NB4 (cell line): Measurements from ENCODE around the gene SLCO2B1.

Experiments
- DNase-seq: peaks from one replicate; pipeline ENCODE4 v3.0.0; 2010; ENCODE audit warnings: low read depth
- H3K4me3 ChIP-seq: one replicate; pipeline ENCODE4 v1.5.1; 2011; ENCODE audit warnings: mild to moderate bottlenecking, low read depth, low read length, moderate library complexity
- MYC ChIP-seq: IDR thresholded peaks from 2 replicates; pipeline ENCODE4 v1.6.1; 2011; ENCODE audit warnings: low read depth, low read length
- POLR2A ChIP-seq: IDR thresholded peaks from 2 replicates; pipeline ENCODE4 v1.6.1; 2011; ENCODE audit warnings: mild to moderate bottlenecking; ENCODE audit not compliant: insufficient read length; ENCODE audit errors: extremely low read depth
- TF ChIP-seq, protein P1 (sequence below): IDR thresholded peaks from 2 replicates; pipeline ENCODE4 v1.6.1; 2011; ENCODE audit warnings: low read depth, low read length
- TF ChIP-seq, protein P2 (sequence below): IDR thresholded peaks from one replicate; pipeline ENCODE4 v1.5.1; 2012; ENCODE audit warnings: low read depth, low read length

Gene SLCO2B1

DNA sequence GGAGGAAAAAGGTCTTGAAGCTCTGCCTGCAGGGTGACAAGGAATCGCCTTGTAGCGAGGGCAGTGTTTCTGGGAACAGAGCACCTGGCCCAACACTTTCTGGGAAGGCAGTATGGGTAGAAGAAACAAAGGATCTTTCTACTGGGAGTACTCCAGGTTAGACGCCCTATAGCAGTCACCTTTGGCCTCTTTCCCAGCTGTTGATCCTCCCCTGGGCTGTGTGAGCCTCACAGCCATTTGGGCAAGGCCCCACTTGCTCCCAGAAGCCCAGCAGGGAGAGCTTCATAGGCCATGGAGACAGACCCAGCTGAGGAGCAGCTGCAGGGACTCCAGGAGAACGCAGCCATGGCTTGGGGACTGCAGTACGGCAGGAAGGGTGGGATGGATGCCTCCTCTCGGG, 1.2 kb downstream of the SLCO2B1 start:
- TF ChIP-seq, protein P1, sequence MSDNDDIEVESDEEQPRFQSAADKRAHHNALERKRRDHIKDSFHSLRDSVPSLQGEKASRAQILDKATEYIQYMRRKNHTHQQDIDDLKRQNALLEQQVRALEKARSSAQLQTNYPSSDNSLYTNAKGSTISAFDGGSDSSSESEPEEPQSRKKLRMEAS = no peak
- TF ChIP-seq, protein P2, sequence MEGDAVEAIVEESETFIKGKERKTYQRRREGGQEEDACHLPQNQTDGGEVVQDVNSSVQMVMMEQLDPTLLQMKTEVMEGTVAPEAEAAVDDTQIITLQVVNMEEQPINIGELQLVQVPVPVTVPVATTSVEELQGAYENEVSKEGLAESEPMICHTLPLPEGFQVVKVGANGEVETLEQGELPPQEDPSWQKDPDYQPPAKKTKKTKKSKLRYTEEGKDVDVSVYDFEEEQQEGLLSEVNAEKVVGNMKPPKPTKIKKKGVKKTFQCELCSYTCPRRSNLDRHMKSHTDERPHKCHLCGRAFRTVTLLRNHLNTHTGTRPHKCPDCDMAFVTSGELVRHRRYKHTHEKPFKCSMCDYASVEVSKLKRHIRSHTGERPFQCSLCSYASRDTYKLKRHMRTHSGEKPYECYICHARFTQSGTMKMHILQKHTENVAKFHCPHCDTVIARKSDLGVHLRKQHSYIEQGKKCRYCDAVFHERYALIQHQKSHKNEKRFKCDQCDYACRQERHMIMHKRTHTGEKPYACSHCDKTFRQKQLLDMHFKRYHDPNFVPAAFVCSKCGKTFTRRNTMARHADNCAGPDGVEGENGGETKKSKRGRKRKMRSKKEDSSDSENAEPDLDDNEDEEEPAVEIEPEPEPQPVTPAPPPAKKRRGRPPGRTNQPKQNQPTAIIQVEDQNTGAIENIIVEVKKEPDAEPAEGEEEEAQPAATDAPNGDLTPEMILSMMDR = no peak
- no peak for TF ChIP-seq MYC
- TF ChIP-seq POLR2A = no peak
- DNase-seq = no peak
- H3K4me3 ChIP-seq = no peak overlapping the region

DNA sequence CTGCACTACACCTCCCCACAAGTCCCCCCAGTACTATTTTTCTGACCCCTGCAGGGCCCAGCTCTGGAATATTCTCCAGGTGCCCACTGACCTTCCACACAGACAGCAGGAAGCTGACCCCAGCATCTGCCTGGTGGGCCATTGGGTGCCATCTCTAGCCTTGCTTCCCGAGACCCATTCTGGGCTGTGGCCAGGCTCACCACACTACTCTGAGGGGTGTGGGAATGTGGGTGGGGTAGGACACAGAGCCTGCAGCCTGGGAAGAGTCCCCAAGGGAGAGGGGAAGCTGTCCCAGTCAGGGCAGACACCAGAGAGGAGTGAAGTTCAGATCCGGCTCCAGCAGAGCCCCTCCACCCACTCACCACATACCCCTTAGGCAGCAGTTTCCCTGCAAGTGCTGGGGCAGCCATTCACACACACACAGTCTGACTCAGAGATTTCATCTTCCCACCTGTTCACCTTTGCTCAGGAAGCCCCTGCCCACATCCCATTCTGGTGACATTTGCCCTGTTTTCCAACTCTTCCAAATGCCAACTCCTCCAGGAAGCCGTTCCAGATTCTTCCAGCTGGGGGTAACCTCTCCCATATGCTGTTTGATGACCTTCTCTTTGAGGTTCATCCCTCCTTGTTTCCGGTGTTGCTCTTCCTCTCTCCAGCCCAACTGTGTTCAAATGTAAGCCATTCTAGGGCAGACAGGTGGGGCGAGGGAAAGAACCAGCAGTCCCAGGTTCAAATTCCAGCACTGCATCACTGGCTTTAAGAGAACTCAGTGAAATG, 1.9 kb downstream of the SLCO2B1 start:
- H3K4me3 ChIP-seq = no peak overlapping the region
- DNase-seq = no peak
- TF ChIP-seq, protein P1 = no peak
- TF ChIP-seq POLR2A = no peak
- TF ChIP-seq, protein P2 = no peak
- no peak for TF ChIP-seq MYC

DNA sequence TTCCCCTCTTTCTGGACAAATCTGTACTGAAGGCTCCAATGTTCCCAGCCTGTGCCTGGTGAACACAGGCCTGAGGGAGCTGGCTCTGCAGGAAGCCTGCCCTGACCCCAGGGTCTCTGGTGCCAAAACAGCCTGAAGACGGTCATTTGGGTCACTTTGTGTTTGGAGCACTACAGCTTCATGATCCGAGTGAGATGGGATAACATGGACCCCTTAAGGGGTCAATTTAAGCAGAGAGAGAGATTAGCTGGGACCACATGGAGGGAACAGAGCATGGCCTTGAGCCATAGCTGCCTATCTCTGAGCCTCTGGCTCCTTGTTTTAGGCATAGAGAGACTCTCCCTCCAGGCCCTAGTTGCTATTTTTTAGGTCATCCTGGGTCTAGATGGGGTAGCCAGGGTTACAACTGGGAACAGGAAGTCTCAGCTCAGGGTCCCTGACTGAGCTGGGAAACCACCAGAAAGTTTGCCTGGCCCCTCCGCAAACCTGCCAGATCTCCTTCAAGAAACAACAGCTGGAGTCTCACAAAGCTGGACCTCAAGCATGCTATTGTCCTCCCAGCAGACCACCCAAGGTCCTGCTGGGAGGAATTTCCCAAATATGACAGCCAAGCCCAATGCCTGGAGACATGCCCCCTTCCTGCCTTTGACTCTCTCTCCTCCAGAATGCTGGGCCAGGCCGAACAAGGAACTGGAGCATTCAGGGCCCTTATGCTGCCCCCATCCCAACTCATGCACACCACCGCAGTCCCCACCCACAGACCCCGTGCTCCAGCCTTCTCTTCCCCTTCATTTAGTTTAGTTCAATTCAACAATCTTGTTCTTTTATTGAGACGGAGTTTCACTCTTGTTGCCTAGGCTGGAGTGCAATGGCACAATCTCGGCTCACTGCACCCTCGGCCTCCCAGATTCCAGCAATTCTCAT, 4.0 kb downstream of the SLCO2B1 start:
- H3K4me3 ChIP-seq = no peak overlapping the region
- TF ChIP-seq POLR2A = no peak
- TF ChIP-seq, protein P2 = no peak
- no peak for DNase-seq

DNA sequence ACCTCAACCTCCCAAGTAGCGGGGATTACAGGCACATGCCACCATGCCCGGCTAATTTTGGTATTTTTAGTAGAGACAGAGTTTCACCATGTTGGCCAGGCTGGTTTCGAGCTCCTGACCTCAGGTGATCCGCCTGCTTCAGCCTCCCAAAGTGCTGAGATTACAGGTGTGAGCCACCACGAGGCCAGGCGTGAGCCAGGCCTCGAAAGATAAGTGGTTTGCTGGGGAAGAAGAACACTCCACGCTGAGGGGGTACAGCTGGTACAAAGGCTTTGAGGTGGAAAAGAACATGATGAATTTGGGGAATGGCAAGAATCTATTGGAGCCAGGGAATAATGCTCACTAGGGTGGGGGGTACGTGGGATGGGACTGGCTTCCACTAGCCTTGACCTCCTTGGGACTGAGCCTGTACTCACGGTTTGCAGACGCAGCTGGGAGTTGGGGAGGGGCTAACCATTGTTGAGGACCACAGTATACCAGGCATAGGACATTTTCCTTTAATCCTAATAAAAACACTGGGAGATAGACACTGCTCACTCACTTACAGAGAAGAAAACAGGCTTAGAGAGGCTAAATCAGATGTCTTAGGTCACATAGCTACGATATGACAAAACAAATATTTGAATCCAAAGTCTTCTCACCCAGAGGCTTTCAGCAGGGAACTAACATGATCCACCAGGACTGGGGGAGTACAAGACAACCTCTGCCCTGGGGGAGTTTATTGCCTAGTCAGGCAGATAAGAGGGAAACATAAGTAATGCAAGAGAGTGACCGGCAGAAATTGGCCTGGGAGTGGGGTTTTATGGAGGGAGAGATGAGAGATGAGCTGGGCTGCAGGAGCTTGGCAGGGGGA, 4.9 kb downstream of the SLCO2B1 start:
- no peak overlapping the region for H3K4me3 ChIP-seq
- TF ChIP-seq POLR2A = no peak
- no peak for TF ChIP-seq MYC
- TF ChIP-seq, protein P1 = no peak
- TF ChIP-seq, protein P2 = no peak
- no peak for DNase-seq

DNA sequence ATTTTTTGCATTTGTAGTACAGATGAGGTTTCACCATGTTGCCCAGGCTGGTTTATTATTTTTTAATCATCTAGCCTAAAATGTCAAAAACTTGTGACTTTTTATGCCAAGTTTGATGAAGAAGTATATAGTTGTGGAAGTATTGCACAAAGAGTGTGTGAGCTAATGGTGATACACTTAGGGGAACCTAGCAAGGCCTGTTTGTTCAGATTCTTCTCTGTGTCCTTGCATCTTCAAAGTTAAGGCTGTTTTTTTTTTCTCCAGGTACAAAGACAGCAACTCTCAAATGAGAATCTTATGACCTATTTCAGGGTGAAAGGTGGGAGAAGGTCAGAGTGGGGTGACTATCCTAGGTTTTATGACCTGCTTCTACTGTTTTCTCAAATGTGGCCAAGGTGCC, 7.3 kb downstream of the SLCO2B1 start:
- no peak overlapping the region for H3K4me3 ChIP-seq
- DNase-seq = no peak
- no peak for TF ChIP-seq MYC
- TF ChIP-seq, protein P1 = no peak
- TF ChIP-seq, protein P2 = no peak
- no peak for TF ChIP-seq POLR2A
